Astrocyte (in vitro differentiated cells and primary cell): ENCODE data around the gene MIR17HG. TPM values are rescaled to one million over a fixed set of nuclear protein-coding genes. Genes with fewer than 3 reads are reported as not detected.

ENCODE experiments used
- DNase-seq: peaks from one replicate; pipeline ENCODE4 v3.0.0-alpha.2; 2010; ENCODE audit warnings: low read depth
- FAIRE-seq: peaks from 2 replicates; lab custom pipeline; 2011; peaks lifted over from hg19 to GRCh38; lab: Jason Lieb, UNC
- H2AFZ ChIP-seq: 2 replicates; pipeline ENCODE4 v1.6.0; 2012; ENCODE audit warnings: low read depth, low read length, inconsistent platforms
- H3K27ac ChIP-seq: 2 replicates; pipeline ENCODE4 v1.5.1; 2011; ENCODE audit warnings: low read depth, low read length, inconsistent platforms
- H3K27me3 ChIP-seq: 2 replicates; pipeline ENCODE4 v1.6.0; 2011; ENCODE audit warnings: low read length, inconsistent platforms; ENCODE audit not compliant: insufficient read depth
- H3K36me3 ChIP-seq: 2 replicates; pipeline ENCODE4 v1.5.1; 2011; ENCODE audit warnings: low read length, inconsistent platforms; ENCODE audit not compliant: insufficient read depth
- H3K4me1 ChIP-seq: 2 replicates; pipeline ENCODE4 v1.5.1; 2011; ENCODE audit warnings: low read length, inconsistent platforms; ENCODE audit not compliant: insufficient read depth
- H3K4me2 ChIP-seq: 2 replicates; pipeline ENCODE4 v1.6.0; 2012; ENCODE audit warnings: low read length, inconsistent platforms
- H3K4me3 ChIP-seq: 2 replicates; pipeline ENCODE4 v1.5.1; 2011; ENCODE audit warnings: low read depth, mild to moderate bottlenecking, low read length, inconsistent platforms; ENCODE audit not compliant: insufficient read depth
- H3K79me2 ChIP-seq: 2 replicates; pipeline ENCODE4 v1.6.0; 2012; ENCODE audit warnings: mild to moderate bottlenecking, low read length, inconsistent platforms; ENCODE audit not compliant: insufficient read depth
- H3K9ac ChIP-seq: 2 replicates; pipeline ENCODE4 v1.6.0; 2012; ENCODE audit warnings: mild to moderate bottlenecking, low read length, inconsistent platforms
- H3K9me3 ChIP-seq: 2 replicates; pipeline ENCODE4 v1.5.1; 2012; ENCODE audit warnings: low read depth, mild to moderate bottlenecking, low read length, inconsistent platforms; ENCODE audit not compliant: insufficient read depth
- H4K20me1 ChIP-seq: 2 replicates; pipeline ENCODE4 v1.6.0; 2012; ENCODE audit warnings: low read length, inconsistent platforms; ENCODE audit not compliant: insufficient read depth
- H3K27ac Mint-ChIP-seq: one replicate; pipeline ENCODE4 v1.8.0; 2021; ENCODE audit warnings: mild to moderate bottlenecking, mixed read lengths; ENCODE audit not compliant: unreplicated experiment
- H3K27me3 Mint-ChIP-seq: one replicate; pipeline ENCODE4 v1.8.0; 2021; ENCODE audit warnings: low read depth, mixed read lengths; ENCODE audit not compliant: unreplicated experiment
- H3K36me3 Mint-ChIP-seq: one replicate; pipeline ENCODE4 v1.8.0; 2021; ENCODE audit warnings: low read depth, mixed read lengths; ENCODE audit not compliant: unreplicated experiment
- H3K4me1 Mint-ChIP-seq: one replicate; pipeline ENCODE4 v1.8.0; 2021; ENCODE audit warnings: low read depth, mixed read lengths; ENCODE audit not compliant: unreplicated experiment
- H3K4me3 Mint-ChIP-seq: one replicate; pipeline ENCODE4 v1.8.0; 2021; ENCODE audit warnings: mild to moderate bottlenecking, moderate library complexity, mixed read lengths; ENCODE audit not compliant: unreplicated experiment
- H3K9me3 Mint-ChIP-seq: one replicate; pipeline ENCODE4 v1.8.0; 2021; ENCODE audit warnings: mild to moderate bottlenecking, mixed read lengths; ENCODE audit not compliant: unreplicated experiment
- CTCF ChIP-seq: IDR thresholded peaks from 2 replicates; pipeline ENCODE4 v1.5.1; 2011; ENCODE audit warnings: low read depth, mild to moderate bottlenecking, inconsistent platforms, low read length, moderate library complexity; ENCODE audit not compliant: insufficient read depth
- EZH2 ChIP-seq: IDR thresholded peaks from 2 replicates; pipeline ENCODE4 v1.6.1; 2012; ENCODE audit warnings: mild to moderate bottlenecking, low read length, inconsistent platforms; ENCODE audit not compliant: insufficient read depth
- total RNA-seq: library from RNA; stranded (reverse); gene quantifications from 2 replicates; pipeline ENCODE4 v1.2.1, GENCODE V29; 2021

Gene MIR17HG
- total RNA-seq, 1 donor from 2014 or later: 6.3 TPM

- no peak for DNase-seq
- Histone ChIP-seq H2AFZ (no peak overlapping the region), H3K9me3 (no peaks in the 10 kb centered on the region), H3K4me1 (no peaks in the 10 kb centered on the region), H3K36me3 (no peaks in the 10 kb centered on the region), H4K20me1 (no peaks in the 10 kb centered on the region), H3K27me3 (no peaks in the 10 kb centered on the region), H3K9ac (no peak overlapping the region), H3K4me3 (no peak overlapping the region), H3K79me2 (no peaks in the 10 kb centered on the region), H3K4me2 (no peak overlapping the region), H3K27ac (no peak overlapping the region)
- Mint-ChIP-seq H3K27ac (no peak overlapping the region), H3K9me3 (no peaks in the 10 kb centered on the region), H3K27me3 (peaks cover under 1% of the 10 kb centered on the region), H3K36me3 (no peaks in the 10 kb centered on the region), H3K4me3 (no peak overlapping the region), H3K4me1 (no peaks in the 10 kb centered on the region)
- no peak for FAIRE-seq
- TF ChIP-seq CTCF (no peak), EZH2 (no peak)
Observed at GRCh38 chr13:91314888-91315287, 32.6 kb upstream of the MIR17HG start.

GRCh38 chr13:91318886-91319285, 28.6 kb upstream of the MIR17HG start:
- no peak for FAIRE-seq
- no peaks in the 10 kb centered on the region for H3K36me3 Mint-ChIP-seq

More at GRCh38 chr13:91318886-91319285, 28.6 kb upstream of the MIR17HG start:
- H3K4me1 Mint-ChIP-seq: no peaks in the 10 kb centered on the region
- no peak overlapping the region for H2AFZ ChIP-seq
- H3K9ac ChIP-seq: no peak overlapping the region
- H3K27me3 Mint-ChIP-seq: peaks cover 4% of the 10 kb centered on the region
- no peak overlapping the region for H3K4me2 ChIP-seq
- DNase-seq: no peak
- H3K36me3 ChIP-seq: no peaks in the 10 kb centered on the region
- no peaks in the 10 kb centered on the region for H3K4me1 ChIP-seq
- TF ChIP-seq CTCF (no peak), EZH2 (no peak)
- H3K9me3 ChIP-seq: no peaks in the 10 kb centered on the region
- no peak overlapping the region for H3K27ac ChIP-seq
- no peaks in the 10 kb centered on the region for H4K20me1 ChIP-seq
- no peak overlapping the region for H3K4me3 ChIP-seq
- H3K27ac Mint-ChIP-seq: no peak overlapping the region
- peaks cover 2% of the 10 kb centered on the region for H3K9me3 Mint-ChIP-seq
- H3K79me2 ChIP-seq: no peaks in the 10 kb centered on the region
- H3K4me3 Mint-ChIP-seq: no peak overlapping the region
- H3K27me3 ChIP-seq: no peaks in the 10 kb centered on the region
